COLO829 (cell line): ENCODE results near the gene LTBR.

ENCODE experiments used
- DNase-seq: peaks from one replicate; pipeline ENCODE4 v3.0.0; 2012; ENCODE audit warnings: low spot score

The LTBR gene

GRCh38 chr12:6346942-6347341, 37.0 kb upstream of the LTBR start:
- no peak for DNase-seq

GRCh38 chr12:6347367-6348338, 36.3 kb upstream of the LTBR start:
- no peak for DNase-seq

- DNase-seq: no peak
Observed at GRCh38 chr12:6351622-6352021, 32.3 kb upstream of the LTBR start.

GRCh38 chr12:6352193-6353173, 31.5 kb upstream of the LTBR start:
- no peak for DNase-seq

GRCh38 chr12:6354495-6355393, 29.2 kb upstream of the LTBR start:
- no peak for DNase-seq

- no peak for DNase-seq
Observed at GRCh38 chr12:6355491-6356373, 28.2 kb upstream of the LTBR start.

GRCh38 chr12:6356374-6356820, 27.6 kb upstream of the LTBR start:
- no peak for DNase-seq

GRCh38 chr12:6358881-6359280, 25.1 kb upstream of the LTBR start:
- no peak for DNase-seq

- DNase-seq: no peak
Observed at GRCh38 chr12:6360080-6360571, 23.8 kb upstream of the LTBR start.

GRCh38 chr12:6360578-6361490, 23.1 kb upstream of the LTBR start:
- DNase-seq: no peak

- no peak for DNase-seq
Observed at GRCh38 chr12:6361834-6362233, 22.1 kb upstream of the LTBR start.

GRCh38 chr12:6362403-6362802, 21.6 kb upstream of the LTBR start:
- no peak for DNase-seq

GRCh38 chr12:6363010-6363329, 21.0 kb upstream of the LTBR start:
- no peak for DNase-seq

- peak; percentile 71 for DNase-seq
Observed at GRCh38 chr12:6363330-6364043, 20.5 kb upstream of the LTBR start.

GRCh38 chr12:6364044-6364374, 20.0 kb upstream of the LTBR start:
- no peak for DNase-seq

GRCh38 chr12:6367065-6367968, 16.6 kb upstream of the LTBR start:
- no peak for DNase-seq

- DNase-seq: no peak
Observed at GRCh38 chr12:6367969-6368892, 15.7 kb upstream of the LTBR start.
